Left ventricle myocardium inferior (tissue), 1 donor: Measurements from ENCODE around the gene SLC38A10. TPM values are rescaled to one million over a fixed set of nuclear protein-coding genes. Genes with fewer than 3 reads are reported as not detected.

Experiments
- DNase-seq: peaks from one replicate; pipeline ENCODE4 v3.0.0-alpha.2; 2020
- H3K27ac ChIP-seq: fragments of 200-600 bp; replicated peaks from 2 replicates; pipeline ENCODE4 v1.8.0; 2021
- H3K27me3 ChIP-seq: fragments of 200-600 bp; 2 replicates; pipeline ENCODE4 v1.8.0; 2021; ENCODE audit warnings: low read depth
- H3K36me3 ChIP-seq: fragments of 200-600 bp; 2 replicates; pipeline ENCODE4 v1.8.0; 2021
- H3K4me1 ChIP-seq: fragments of 200-600 bp; 2 replicates; pipeline ENCODE4 v1.8.0; 2021
- H3K4me3 ChIP-seq: fragments of 200-600 bp; 2 replicates; pipeline ENCODE4 v1.8.0; 2021; ENCODE audit warnings: mild to moderate bottlenecking, moderate library complexity
- H3K9me3 ChIP-seq: fragments of 200-600 bp; replicated peaks from 2 replicates; pipeline ENCODE4 v1.8.0; 2021
- CTCF ChIP-seq: fragments of 200-600 bp; IDR thresholded peaks from 2 replicates; pipeline ENCODE4 v1.8.0; 2021; ENCODE audit warnings: antibody characterized with exemption, mild to moderate bottlenecking, borderline replicate concordance
- intact Hi-C: fragments of 100-400 bp; cut with micrococcal nuclease; formaldehyde crosslinking; loops from one replicate; pipeline ENCODE4 v1.11.0; 2022
- long read RNA-seq: library from polyadenylated mRNA; unstranded; transcript quantifications from one replicate; pipeline ENCODE4 v2.0.0, GENCODE V29; 2021
- total RNA-seq: library from RNA; stranded (reverse); fragmentation: NEBNext Ultra II Directional; extraction: Animal tissue kit (Norgen Biotek cat#: 25700); gene quantifications from one replicate; pipeline ENCODE4 v1.2.1, GENCODE V29; 2021
- donor health status: DM: no; HTN: yes; CAD: no; lungs with severe emphysema.

The SLC38A10 gene
- total RNA-seq = 50.1 TPM
- long read RNA-seq, full-length matches to known transcripts = 61 of 352 reads
- long read RNA-seq, partial matches to known transcripts = 34 of 352 reads
- long read RNA-seq, other reads (novel, unspliced or antisense) = 257 of 352 reads

- H3K36me3 ChIP-seq = peaks cover 2% of the 10 kb centered on the region
- intact Hi-C loops = loop anchor here (10.0 kb wide), 1 partner anchor 110 kb away; no protein-coding TSS in a partner anchor
- no peaks in the 10 kb centered on the region for H3K9me3 ChIP-seq
- peak within 1 kb of the TSS; percentile 89 for H3K4me3 ChIP-seq
- peaks cover 51% of the 10 kb centered on the region for H3K4me1 ChIP-seq
- peak within 1 kb of the TSS; percentile 96 for H3K27ac ChIP-seq
- TF ChIP-seq CTCF = no peak
- DNase-seq = peak; percentile 92
- H3K27me3 ChIP-seq = no peaks in the 10 kb centered on the region
Observed at GRCh38 chr17:81295031-81295675, at the start of gene SLC38A10. Gene SLC38A10 (minus strand): TSS chr17:81295307. CDS start chr17:81294921, 386 bp downstream.

GRCh38 chr17:81342269-81343070 lies 47.4 kb upstream of the SLC38A10 start:
- Histone ChIP-seq H3K9me3 (no peaks in the 10 kb centered on the region), H3K27ac (peak overlapping the region; percentile 96), H3K4me1 (peaks cover 89% of the 10 kb centered on the region), H3K27me3 (peaks cover 29% of the 10 kb centered on the region), H3K4me3 (peak overlapping the region; percentile 77), H3K36me3 (no peaks in the 10 kb centered on the region)
- no peak for DNase-seq
- intact Hi-C loops = no loop called here
- TF ChIP-seq CTCF = no peak

- Histone ChIP-seq H3K4me3 (peak overlapping the region; percentile 77), H3K4me1 (peaks cover 90% of the 10 kb centered on the region), H3K27me3 (peaks cover 29% of the 10 kb centered on the region), H3K9me3 (no peaks in the 10 kb centered on the region), H3K27ac (peak overlapping the region; percentile 96), H3K36me3 (no peaks in the 10 kb centered on the region)
- TF ChIP-seq CTCF = no peak
- intact Hi-C loops = no loop called here
- no peak for DNase-seq
Observed at GRCh38 chr17:81341516-81342268, 46.6 kb upstream of the SLC38A10 start.

DNA sequence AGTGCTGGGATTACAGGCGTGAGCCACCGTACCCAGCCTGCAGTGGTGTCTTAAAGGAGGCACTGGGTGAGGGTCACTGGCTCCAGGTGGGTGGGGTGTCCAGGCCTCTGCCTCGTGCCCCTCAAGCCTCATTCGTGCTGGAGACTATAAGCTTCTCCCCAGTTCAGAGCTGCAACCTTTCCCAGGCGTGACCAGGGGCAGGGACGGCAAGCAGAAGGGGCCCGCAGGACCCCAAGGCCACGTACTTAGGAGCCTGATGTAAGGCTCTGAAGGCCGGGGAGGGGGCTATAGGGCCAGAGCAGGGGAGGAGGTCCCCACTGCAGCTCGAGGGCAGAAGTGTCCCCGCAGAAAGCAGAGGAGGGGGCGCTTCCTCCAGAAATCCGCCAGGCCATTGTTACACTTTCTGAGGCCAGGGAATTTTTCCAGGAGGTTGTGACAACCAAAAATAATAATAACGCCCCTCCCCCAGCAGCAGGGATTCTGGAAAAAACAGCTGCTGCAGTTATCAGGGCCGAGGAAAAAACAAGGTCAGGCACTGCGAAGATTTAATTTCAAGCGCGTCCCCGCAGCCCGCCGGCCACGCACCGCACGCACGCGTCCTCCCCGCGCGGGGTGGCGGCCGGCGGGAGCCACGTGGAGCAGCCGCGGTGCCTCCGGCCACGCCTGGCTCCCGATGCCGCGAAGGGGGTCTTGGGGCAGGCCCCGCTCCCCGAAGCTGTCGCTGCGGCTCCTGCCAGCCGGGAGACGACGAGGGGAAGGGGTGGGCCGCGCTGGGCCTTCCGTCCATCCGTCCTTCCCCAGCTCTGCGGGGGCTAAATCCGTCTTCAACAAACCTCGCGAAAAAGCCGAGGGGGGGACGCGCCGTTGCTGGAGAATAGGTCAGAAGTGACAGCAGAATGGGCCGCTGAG lies 45.8 kb upstream of the SLC38A10 start:
- no peak for DNase-seq
- peaks cover 29% of the 10 kb centered on the region for H3K27me3 ChIP-seq
- peaks cover 87% of the 10 kb centered on the region for H3K4me1 ChIP-seq
- H3K4me3 ChIP-seq = peak overlapping the region; percentile 77
- TF ChIP-seq CTCF = no peak
- intact Hi-C loops = no loop called here
- peak overlapping the region; percentile 96 for H3K27ac ChIP-seq
- no peaks in the 10 kb centered on the region for H3K36me3 ChIP-seq
- no peaks in the 10 kb centered on the region for H3K9me3 ChIP-seq
